IMR-90 (cell line): Measurements from ENCODE around the gene CHN2. TPM values are rescaled to one million over a fixed set of nuclear protein-coding genes. Genes with fewer than 3 reads are reported as not detected.

ENCODE experiments used
- ATAC-seq: fragments of 200-7000 bp; cut with Tn5 transposase; 2 replicates; pipeline ENCODE4 v1.9.1; 2020; ENCODE audit warnings: low read depth, mild to moderate bottlenecking, moderate library complexity
- BruUV-seq: library from RNA; stranded (reverse); fragments of 400-500 nt; replicated peaks from 2 replicates; lab custom pipeline; 2021; lab: Mats Ljungman, UMichigan
- CTCF ChIA-PET: fragments of 300-600 bp; formaldehyde crosslinking; extraction: SDS; loops from one replicate; lab custom pipeline; 2021; ENCODE audit warnings: antibody characterized with exemption; lab: Yijun Ruan, JAX
- POLR2A ChIA-PET: fragments of 300-600 bp; sonication (Branson Sonifier 250); formaldehyde crosslinking; loops from one replicate; lab custom pipeline; 2022; ENCODE audit warnings: antibody characterized with exemption; ENCODE audit not compliant: unreplicated experiment; lab: Charles Lee
- DNase-seq: peaks from one replicate; pipeline ENCODE4 v3.0.0; 2013
- H2AFZ ChIP-seq: replicated peaks from 2 replicates; pipeline ENCODE3; 2013; ENCODE audit warnings: low read length, mild to moderate bottlenecking; ENCODE audit not compliant: poor library complexity
- H2AK5ac ChIP-seq: 2 replicates; pipeline ENCODE4 v1.6.1; 2013; ENCODE audit warnings: low read depth, low read length, inconsistent platforms
- H2AK9ac ChIP-seq: replicated peaks from 2 replicates; pipeline ENCODE3; 2013; ENCODE audit warnings: mild to moderate bottlenecking, low read depth, low read length, moderate library complexity; ENCODE audit not compliant: poor library complexity
- H2BK120ac ChIP-seq: 2 replicates; pipeline ENCODE4 v1.6.1; 2013; ENCODE audit warnings: low read depth, low read length, inconsistent platforms
- H2BK15ac ChIP-seq: 3 replicates; pipeline ENCODE4 v1.6.1; 2013; ENCODE audit warnings: low read depth, low read length, inconsistent platforms
- H2BK20ac ChIP-seq: 2 replicates; pipeline ENCODE4 v1.6.1; 2013; ENCODE audit warnings: low read depth, mild to moderate bottlenecking, inconsistent platforms, low read length, moderate library complexity
- H2BK5ac ChIP-seq: 2 replicates; pipeline ENCODE4 v1.6.1; 2013; ENCODE audit warnings: mild to moderate bottlenecking, low read depth, low read length, inconsistent platforms; ENCODE audit not compliant: poor library complexity, severe bottlenecking
- H3K14ac ChIP-seq: replicated peaks from 2 replicates; pipeline ENCODE4 v1.6.1; 2013; ENCODE audit warnings: low read depth, low read length, inconsistent platforms
- H3K18ac ChIP-seq: 2 replicates; pipeline ENCODE4 v1.6.1; 2013; ENCODE audit warnings: low read depth, low read length, control low read depth
- H3K23ac ChIP-seq: 2 replicates; pipeline ENCODE4 v1.6.1; 2013; ENCODE audit warnings: low read depth, low read length, inconsistent platforms
- H3K27ac ChIP-seq: 2 replicates; pipeline ENCODE4 v1.5.1; 2013; ENCODE audit warnings: mild to moderate bottlenecking, control low read depth, low read length; ENCODE audit not compliant: insufficient read depth
- H3K27me3 ChIP-seq: 2 replicates; pipeline ENCODE4 v1.6.1; 2013; ENCODE audit warnings: low read length; ENCODE audit not compliant: control insufficient read depth, insufficient read depth
- H3K36me3 ChIP-seq: 2 replicates; pipeline ENCODE4 v1.6.1; 2013; ENCODE audit warnings: low read length, mixed read lengths; ENCODE audit not compliant: control insufficient read depth, insufficient read depth
- H3K4ac ChIP-seq: 2 replicates; pipeline ENCODE4 v1.6.1; 2013; ENCODE audit warnings: low read depth, low read length, inconsistent platforms
- H3K4me1 ChIP-seq: 2 replicates; pipeline ENCODE4 v1.6.1; 2013; ENCODE audit warnings: low read length, mixed read lengths; ENCODE audit not compliant: control insufficient read depth, insufficient read depth
- H3K4me2 ChIP-seq: 2 replicates; pipeline ENCODE4 v1.6.1; 2013; ENCODE audit warnings: low read depth, mild to moderate bottlenecking, control low read depth, low read length, moderate library complexity
- H3K4me3 ChIP-seq: 2 replicates; pipeline ENCODE4 v1.5.1; 2013; ENCODE audit warnings: low read depth, mild to moderate bottlenecking, control low read depth, low read length, moderate library complexity; ENCODE audit not compliant: insufficient read depth
- H3K56ac ChIP-seq: 2 replicates; pipeline ENCODE4 v1.6.1; 2013; ENCODE audit warnings: low read length, inconsistent platforms; ENCODE audit not compliant: insufficient read depth; ENCODE audit errors: extremely low read depth
- H3K79me1 ChIP-seq, 2 experiments: 2 replicates each; pipeline ENCODE4 v1.6.1; 2013; ENCODE audit warnings: low read length in 2 of 2, inconsistent platforms in 1 of 2, low read depth in 1 of 2
- H3K9ac ChIP-seq: 2 replicates; pipeline ENCODE4 v1.6.1; 2013; ENCODE audit warnings: low read depth, low read length, control low read depth
- H3K9me1 ChIP-seq: 2 replicates; pipeline ENCODE4 v1.6.1; 2013; ENCODE audit warnings: low read length, inconsistent platforms; ENCODE audit not compliant: insufficient read depth
- H3K9me3 ChIP-seq: 2 replicates; pipeline ENCODE4 v1.6.1; 2013; ENCODE audit warnings: low read length; ENCODE audit not compliant: control insufficient read depth, insufficient read depth
- H4K20me1 ChIP-seq: 2 replicates; pipeline ENCODE4 v1.6.1; 2013; ENCODE audit warnings: low read length, inconsistent platforms; ENCODE audit not compliant: insufficient read depth
- H4K5ac ChIP-seq: 2 replicates; pipeline ENCODE4 v1.6.1; 2013; ENCODE audit warnings: mild to moderate bottlenecking, low read depth, low read length, control low read depth
- H4K8ac ChIP-seq, 2 experiments: 2 replicates each; pipeline ENCODE4 v1.6.1; 2013; ENCODE audit warnings: low read depth in 2 of 2, low read length in 2 of 2, control low read depth in 1 of 2, inconsistent platforms in 1 of 2
- H4K91ac ChIP-seq: 2 replicates; pipeline ENCODE4 v1.6.1; 2013; ENCODE audit warnings: low read depth, low read length, inconsistent platforms; ENCODE audit not compliant: insufficient read depth
- FOS ChIP-seq: fragments of 150-350 bp; IDR thresholded peaks from 2 replicates; pipeline ENCODE4 v1.6.1; 2016; ENCODE audit warnings: low read depth, low read length
- RAD21 ChIP-seq: IDR thresholded peaks from 2 replicates; pipeline ENCODE4 v1.6.1; 2012; ENCODE audit warnings: low read length, improper control_type of control experiment
- RCOR1 ChIP-seq: IDR thresholded peaks from 2 replicates; pipeline ENCODE4 v1.6.1; 2012; ENCODE audit warnings: mild to moderate bottlenecking, low read length, improper control_type of control experiment; ENCODE audit not compliant: insufficient replicate concordance
- RFX5 ChIP-seq: IDR thresholded peaks from 2 replicates; pipeline ENCODE4 v1.8.0; 2012; ENCODE audit warnings: low read depth, mild to moderate bottlenecking, low read length, moderate library complexity
- SMC3 ChIP-seq: fragments of 150-350 bp; IDR thresholded peaks from 2 replicates; pipeline ENCODE4 v1.6.1; 2016; ENCODE audit warnings: low read depth, mild to moderate bottlenecking, antibody characterized with exemption, low read length, moderate library complexity
- WGBS, 2 experiments: methylation state at CpG; one replicate each; pipeline versions ENCODE4 v1.1.5 to v1.1.7; 2013; ENCODE audit warnings: missing lambda C conversion rate in 2 of 2; ENCODE audit not compliant: insufficient read length in 1 of 2; ENCODE audit errors: extremely low coverage in 2 of 2; 5-methylcytosine and 5-hydroxymethylcytosine counted together
- dilution Hi-C: fragments of 300-500 bp; cut with HindIII; formaldehyde crosslinking; loops from one replicate; pipeline ENCODE4 v1.14.3; 2018; ENCODE audit warnings: low sequenced_read_pairs; ENCODE audit not compliant: unreplicated experiment
- in situ Hi-C: fragments of 300-500 bp; cut with MboI; formaldehyde crosslinking; loops from 3 replicates; pipeline ENCODE4 v1.14.3; 2019; ENCODE audit warnings: low sequenced_read_pairs, inconsistent platforms, mixed read lengths
- intact Hi-C: fragments of 100-400 bp; cut with micrococcal nuclease; formaldehyde crosslinking; loops from 2 replicates; pipeline ENCODE4 v1.10.0; 2022
- polyA plus RNA-seq, 3 experiments: library from polyadenylated mRNA; depleted of rRNA; stranded (reverse); fragments of >200 nt; gene quantifications; 2 replicates each; pipeline ENCODE4 v1.2.3, GENCODE V29; 2012; ENCODE audit warnings: low replicate concordance in 1 of 3
- total RNA-seq: library from RNA; depleted of rRNA; stranded (reverse); fragments of >200 nt; gene quantifications from 2 replicates; pipeline ENCODE4 v1.2.3, GENCODE V29; 2012
- TF ChIP-seq, protein P1 (sequence below): conservative IDR thresholded peaks from 2 replicates; pipeline ENCODE4 v1.5.1; 2012; ENCODE audit warnings: mild to moderate bottlenecking, low read depth, low read length, improper control_type of control experiment

The CHN2 gene
- total and polyA plus RNA-seq, 2 of the 4 experiments (the other 2 are of a cell fraction), result not detected

DNA sequence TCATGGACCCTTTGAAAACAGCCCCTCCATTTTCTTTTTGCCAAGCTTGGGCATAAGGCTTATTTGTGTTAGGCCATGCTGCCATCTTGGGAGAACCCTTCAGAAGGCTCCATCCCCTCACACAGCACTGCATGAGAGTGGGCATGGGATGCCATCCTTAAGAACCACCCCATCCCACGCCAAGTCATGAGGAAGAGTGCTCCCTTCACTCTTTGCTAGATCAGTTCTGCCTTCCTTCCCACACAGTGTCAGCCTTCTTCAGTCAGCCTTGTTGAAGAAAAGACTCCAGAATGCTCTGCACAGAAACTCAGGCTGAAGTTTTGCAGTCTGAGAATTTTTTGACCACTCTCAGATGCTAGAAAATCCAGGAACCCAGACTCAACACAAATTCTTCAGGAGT, 15.5 kb upstream of the CHN2 start:
- no peak overlapping the region for H4K5ac ChIP-seq
- H3K4me1 ChIP-seq, result no peaks in the 10 kb centered on the region
- H2BK20ac ChIP-seq, result no peak overlapping the region
- CTCF ChIA-PET, result no interaction called here
- WGBS, 2 experiments, result no CpG with 5 or more reads among the region's 1 CpG
- no peak overlapping the region for H3K56ac ChIP-seq
- H3K9me3 ChIP-seq, result no peaks in the 10 kb centered on the region
- no peaks in the 10 kb centered on the region for H3K9me1 ChIP-seq
- H3K9ac ChIP-seq, result no peak overlapping the region
- no peak overlapping the region for H3K27ac ChIP-seq
- H3K4ac ChIP-seq, result no peak overlapping the region
- H2BK15ac ChIP-seq, result no peak overlapping the region
- ATAC-seq (no peak), DNase-seq (no peak)
- BruUV-seq, result no TSS peak
- H3K27me3 ChIP-seq, result no peaks in the 10 kb centered on the region
- dilution Hi-C loops, result no loop called here
- no peak overlapping the region for H2AFZ ChIP-seq
- no peaks in the 10 kb centered on the region for H3K79me1 ChIP-seq
- H3K4me2 ChIP-seq, result no peak overlapping the region
- no peak overlapping the region for H3K4me3 ChIP-seq
- no peaks in the 10 kb centered on the region for H3K36me3 ChIP-seq
- no peak overlapping the region for H4K91ac ChIP-seq
- POLR2A ChIA-PET, result no interaction called here
- H2BK120ac ChIP-seq, result no peak overlapping the region
- no peaks in the 10 kb centered on the region for H4K20me1 ChIP-seq
- H2AK9ac ChIP-seq, result no peak overlapping the region
- no peak overlapping the region for H2AK5ac ChIP-seq
- TF ChIP-seq, protein P1, sequence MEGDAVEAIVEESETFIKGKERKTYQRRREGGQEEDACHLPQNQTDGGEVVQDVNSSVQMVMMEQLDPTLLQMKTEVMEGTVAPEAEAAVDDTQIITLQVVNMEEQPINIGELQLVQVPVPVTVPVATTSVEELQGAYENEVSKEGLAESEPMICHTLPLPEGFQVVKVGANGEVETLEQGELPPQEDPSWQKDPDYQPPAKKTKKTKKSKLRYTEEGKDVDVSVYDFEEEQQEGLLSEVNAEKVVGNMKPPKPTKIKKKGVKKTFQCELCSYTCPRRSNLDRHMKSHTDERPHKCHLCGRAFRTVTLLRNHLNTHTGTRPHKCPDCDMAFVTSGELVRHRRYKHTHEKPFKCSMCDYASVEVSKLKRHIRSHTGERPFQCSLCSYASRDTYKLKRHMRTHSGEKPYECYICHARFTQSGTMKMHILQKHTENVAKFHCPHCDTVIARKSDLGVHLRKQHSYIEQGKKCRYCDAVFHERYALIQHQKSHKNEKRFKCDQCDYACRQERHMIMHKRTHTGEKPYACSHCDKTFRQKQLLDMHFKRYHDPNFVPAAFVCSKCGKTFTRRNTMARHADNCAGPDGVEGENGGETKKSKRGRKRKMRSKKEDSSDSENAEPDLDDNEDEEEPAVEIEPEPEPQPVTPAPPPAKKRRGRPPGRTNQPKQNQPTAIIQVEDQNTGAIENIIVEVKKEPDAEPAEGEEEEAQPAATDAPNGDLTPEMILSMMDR, result no peak
- TF ChIP-seq RFX5 (no peak), FOS (no peak), RAD21 (no peak), RCOR1 (no peak), SMC3 (no peak)
- no peak overlapping the region for H3K14ac ChIP-seq
- no peak overlapping the region for H3K18ac ChIP-seq
- intact Hi-C loops, result no loop called here
- no peak overlapping the region for H2BK5ac ChIP-seq
- no peak overlapping the region for H4K8ac ChIP-seq
- in situ Hi-C loops, result no loop called here
- H3K23ac ChIP-seq, result no peak overlapping the region
